Inferior parietal cortex (tissue), 1 donor: ENCODE data around the gene BAHCC1.

Source experiments
- DNase-seq: peaks from one replicate; pipeline ENCODE4 v3.0.0-alpha.2; 2016; ENCODE audit errors: extremely low spot score

Gene BAHCC1

GRCh38 chr17:81514739-81515529 is 119.7 kb downstream of the BAHCC1 start:
- DNase-seq, result peak; percentile 17

- no peak for DNase-seq
These were observed 120.3 kb downstream of the BAHCC1 start for GRCh38 chr17:81515530-81516041.
